ENCODE results near the gene PCDHGC3.

GRCh38 chr5:141510850-141511601 lies 35.3 kb downstream of the PCDHGC3 start:
- no peak for TF ChIP-seq CTCF (conservative IDR thresholded peaks at IDR 0.05; ENCODE audit: low read depth in 2 of 2)
- TF ChIP-seq EZH2phosphoT487 (IDR thresholded peaks at IDR 0.05; ENCODE audit: unreplicated experiment), result no peak
- no peak for TF ChIP-seq STAT1 (IDR thresholded peaks at IDR 0.05; ENCODE audit: unreplicated experiment)
- TF ChIP-seq POLR2AphosphoS5 (IDR thresholded peaks at IDR 0.05; ENCODE audit: low read depth), result no peak
